ENCODE results near the gene OST4. TPM values are rescaled to one million over a fixed set of nuclear protein-coding genes. Genes with fewer than 3 reads are reported as not detected.

Gene OST4
- total and polyA plus RNA-seq, 9 donors, result 201 to 588 (median 279) TPM

DNA sequence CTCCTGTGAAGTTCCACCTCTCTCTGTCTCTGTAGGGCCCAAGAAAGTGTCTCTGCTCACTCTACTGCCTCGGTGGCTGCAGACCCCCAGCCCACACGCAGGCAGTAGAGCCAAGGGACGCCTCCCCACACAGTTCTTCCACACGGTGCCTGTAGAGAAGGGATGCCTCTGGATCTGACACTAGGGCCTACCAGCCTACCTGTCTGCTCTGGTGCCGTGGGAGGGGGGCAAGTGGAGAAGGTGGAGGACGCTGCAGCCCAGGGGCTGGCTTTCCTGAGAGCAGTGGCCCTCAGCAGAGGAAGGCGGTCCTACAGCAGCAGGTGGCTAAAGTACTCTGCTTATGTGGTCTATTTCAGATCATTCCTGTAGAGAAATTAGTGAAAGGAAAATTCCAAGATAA lies 47.7 kb downstream of the OST4 start:
- intact Hi-C loops (cut with DNase I), result no loop called here
- Histone ChIP-seq H3K4me3 (no peak overlapping the region), H3K36me3 (no peaks in the 10 kb centered on the region), H3K27me3 (no peaks in the 10 kb centered on the region), H3K4me1 (ENCODE audit: insufficient read depth) (peaks cover 12% of the 10 kb centered on the region), H3K27ac (no peak overlapping the region), H3K9me3 (no peaks in the 10 kb centered on the region)
- WGBS, 3 donors, result 86 to 91% (median 88%) methylated on average over 7 of the region's 7 CpGs
- DNase-seq, result no peak
- TF ChIP-seq, protein P1, sequence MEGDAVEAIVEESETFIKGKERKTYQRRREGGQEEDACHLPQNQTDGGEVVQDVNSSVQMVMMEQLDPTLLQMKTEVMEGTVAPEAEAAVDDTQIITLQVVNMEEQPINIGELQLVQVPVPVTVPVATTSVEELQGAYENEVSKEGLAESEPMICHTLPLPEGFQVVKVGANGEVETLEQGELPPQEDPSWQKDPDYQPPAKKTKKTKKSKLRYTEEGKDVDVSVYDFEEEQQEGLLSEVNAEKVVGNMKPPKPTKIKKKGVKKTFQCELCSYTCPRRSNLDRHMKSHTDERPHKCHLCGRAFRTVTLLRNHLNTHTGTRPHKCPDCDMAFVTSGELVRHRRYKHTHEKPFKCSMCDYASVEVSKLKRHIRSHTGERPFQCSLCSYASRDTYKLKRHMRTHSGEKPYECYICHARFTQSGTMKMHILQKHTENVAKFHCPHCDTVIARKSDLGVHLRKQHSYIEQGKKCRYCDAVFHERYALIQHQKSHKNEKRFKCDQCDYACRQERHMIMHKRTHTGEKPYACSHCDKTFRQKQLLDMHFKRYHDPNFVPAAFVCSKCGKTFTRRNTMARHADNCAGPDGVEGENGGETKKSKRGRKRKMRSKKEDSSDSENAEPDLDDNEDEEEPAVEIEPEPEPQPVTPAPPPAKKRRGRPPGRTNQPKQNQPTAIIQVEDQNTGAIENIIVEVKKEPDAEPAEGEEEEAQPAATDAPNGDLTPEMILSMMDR (IDR thresholded peaks at IDR 0.05), result no peak
- TF ChIP-seq POLR2A (IDR thresholded peaks at IDR 0.05) (no peak), EP300 (IDR thresholded peaks at IDR 0.05) (no peak)

DNA sequence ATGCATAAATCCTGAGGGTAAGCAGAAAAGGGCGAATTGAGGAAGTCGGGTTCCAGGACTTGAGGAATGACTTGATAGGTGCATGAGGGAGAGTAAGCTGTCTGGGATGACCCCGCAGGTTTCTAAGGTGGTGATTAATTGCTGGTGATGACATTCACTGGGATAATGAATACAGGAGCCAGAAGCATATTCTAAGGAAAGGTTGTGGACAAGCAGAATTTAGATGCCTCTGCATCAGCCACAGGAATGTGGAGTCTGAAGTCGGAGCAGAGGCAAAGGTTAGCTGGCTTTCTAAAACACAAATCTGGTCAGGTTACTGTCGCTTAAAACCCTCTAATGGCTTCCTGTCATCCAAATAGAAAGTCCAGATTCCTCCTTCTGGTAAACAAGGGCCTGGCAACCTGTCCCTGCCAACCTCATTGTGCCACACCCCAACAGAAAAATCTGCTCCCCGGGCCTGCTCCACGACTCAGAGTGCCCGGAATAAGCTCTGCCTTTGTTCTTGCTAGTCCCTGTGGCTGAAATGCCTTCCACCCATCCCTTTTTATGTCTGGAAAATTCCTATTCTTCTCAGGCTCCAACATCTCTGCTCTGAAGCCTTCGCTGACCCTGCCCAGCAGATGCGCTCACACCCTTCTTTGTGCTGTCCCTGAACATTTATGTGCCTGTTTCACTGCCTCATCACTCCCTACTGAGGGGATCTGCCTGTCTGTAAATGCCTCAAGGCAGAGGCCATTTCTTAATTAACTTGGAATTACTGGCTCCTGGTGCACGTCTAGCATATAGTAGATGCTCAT lies 50.0 kb downstream of the OST4 start:
- intact Hi-C loops (cut with DNase I), result no loop called here
- Histone ChIP-seq H3K9me3 (no peaks in the 10 kb centered on the region), H3K4me3 (no peak overlapping the region), H3K4me1 (ENCODE audit: insufficient read depth) (peaks cover 12% of the 10 kb centered on the region), H3K36me3 (no peaks in the 10 kb centered on the region), H3K27me3 (no peaks in the 10 kb centered on the region), H3K27ac (peak overlapping the region; percentile 56 to 74)
- TF ChIP-seq, protein P1 (IDR thresholded peaks at IDR 0.05), result no peak
- no peak for TF ChIP-seq EP300 (IDR thresholded peaks at IDR 0.05)
- no peak for TF ChIP-seq POLR2A (IDR thresholded peaks at IDR 0.05)
- DNase-seq, result no peak
- 75 to 80% (median 78%) methylated on average over 11 of the region's 11 CpGs for WGBS, 3 donors

Other genes starting within 250 kb of the OST4 start
- under 1 TPM in 4 of 7 donors, not detected in 3; 0.11 to 0.78 (median 0.26) TPM for gene DPYSL5, start 223.5 kb downstream of the OST4 start, total RNA-seq
- gene DPYSL5, start 223.5 kb downstream of the OST4 start, polyA plus RNA-seq, result under 1 TPM; 0.05 to 0.16 TPM
- gene MAPRE3, start 101.0 kb downstream of the OST4 start, total RNA-seq, result 10 to 100 TPM; 23.8 to 51.8 (median 34.0) TPM
- gene MAPRE3, start 101.0 kb downstream of the OST4 start, polyA plus RNA-seq, result 10 to 100 TPM; 34.3 to 45.4 TPM
- 100 to 1,000 TPM in 1 of 7 donors, 10 to 100 TPM in 6; 26.5 to 101 (median 73.9) TPM for gene TMEM214, start 38.7 kb downstream of the OST4 start, total RNA-seq
- 10 to 100 TPM; 41.7 to 66.2 TPM for gene TMEM214, start 38.7 kb downstream of the OST4 start, polyA plus RNA-seq
- 10 to 100 TPM; 11.7 to 26.9 (median 23.9) TPM for gene AGBL5, start 20.0 kb downstream of the OST4 start, total RNA-seq
- gene AGBL5, start 20.0 kb downstream of the OST4 start, polyA plus RNA-seq, result 10 to 100 TPM; 17.6 to 24.8 TPM
- gene EMILIN1, start 7.0 kb upstream of the OST4 start, total RNA-seq, result 100 to 1,000 TPM; 121 to 321 (median 264) TPM
- 100 to 1,000 TPM in 1 of 2 donors, 1 to 10 TPM in 1; 8.6 to 177 TPM for gene EMILIN1, start 7.0 kb upstream of the OST4 start, polyA plus RNA-seq
- gene KHK, start 15.1 kb upstream of the OST4 start, total RNA-seq, result 10 to 100 TPM in 1 of 7 donors, 1 to 10 TPM in 6; 1.3 to 10.7 (median 8.0) TPM
- 1 to 10 TPM; 2.7 to 3.9 TPM for gene KHK, start 15.1 kb upstream of the OST4 start, polyA plus RNA-seq
- gene CGREF1, start 47.5 kb upstream of the OST4 start, total RNA-seq, result 10 to 100 TPM in 5 of 7 donors, 1 to 10 TPM in 2; 7.9 to 23.9 (median 17.6) TPM
- 1 to 10 TPM; 7.9 to 9.5 TPM for gene CGREF1, start 47.5 kb upstream of the OST4 start, polyA plus RNA-seq
- gene ABHD1, start 52.2 kb upstream of the OST4 start, total RNA-seq, result 1 to 10 TPM in 5 of 7 donors, not detected in 2; 1.1 to 2.4 (median 1.5) TPM
- 1 to 10 TPM in 1 of 2 donors, under 1 TPM in 1; 0.86 to 1.6 TPM for gene ABHD1, start 52.2 kb upstream of the OST4 start, polyA plus RNA-seq
- 100 to 1,000 TPM in 1 of 7 donors, 10 to 100 TPM in 6; 42.7 to 113 (median 70.8) TPM for gene PREB, start 63.0 kb upstream of the OST4 start, total RNA-seq
- gene PREB, start 63.0 kb upstream of the OST4 start, polyA plus RNA-seq, result 10 to 100 TPM; 43.5 to 62.3 TPM
- not detected for gene PRR30, start 67.8 kb upstream of the OST4 start, total RNA-seq
- not detected for gene PRR30, start 67.8 kb upstream of the OST4 start, polyA plus RNA-seq
- gene TCF23, start 77.3 kb upstream of the OST4 start, total RNA-seq, result 10 to 100 TPM in 5 of 7 donors, 1 to 10 TPM in 2; 8.4 to 72.2 (median 41.7) TPM
- gene TCF23, start 77.3 kb upstream of the OST4 start, polyA plus RNA-seq, result 10 to 100 TPM; 31.7 to 56.1 TPM
- gene ATRAID, start 140.4 kb upstream of the OST4 start, total RNA-seq, result 100 to 1,000 TPM; 123 to 198 (median 135) TPM
- 100 to 1,000 TPM; 199 to 318 TPM for gene ATRAID, start 140.4 kb upstream of the OST4 start, polyA plus RNA-seq
- gene SLC5A6, start 140.6 kb upstream of the OST4 start, total RNA-seq, result 10 to 100 TPM; 14.2 to 37.9 (median 21.4) TPM
- 10 to 100 TPM; 11.2 to 13.9 TPM for gene SLC5A6, start 140.6 kb upstream of the OST4 start, polyA plus RNA-seq
- 10 to 100 TPM; 15.3 to 53.9 (median 36.3) TPM for gene CAD, start 145.7 kb upstream of the OST4 start, total RNA-seq
- gene CAD, start 145.7 kb upstream of the OST4 start, polyA plus RNA-seq, result 10 to 100 TPM; 11.9 to 16.2 TPM
- 1 to 10 TPM in 1 of 7 donors, under 1 TPM in 3, not detected in 3; 0.23 to 1.1 (median 0.45) TPM for gene SLC30A3, start 191.4 kb upstream of the OST4 start, total RNA-seq
- gene SLC30A3, start 191.4 kb upstream of the OST4 start, polyA plus RNA-seq, result under 1 TPM; 0.27 to 0.38 TPM
- gene DNAJC5G, start 203.8 kb upstream of the OST4 start, total RNA-seq, result under 1 TPM in 1 of 7 donors, not detected in 6; 0.56 TPM
- under 1 TPM; 0.16 to 0.83 TPM for gene DNAJC5G, start 203.8 kb upstream of the OST4 start, polyA plus RNA-seq
- gene TRIM54, start 210.8 kb upstream of the OST4 start, total RNA-seq, result under 1 TPM in 4 of 7 donors, not detected in 3; 0.12 to 0.72 (median 0.49) TPM
- gene TRIM54, start 210.8 kb upstream of the OST4 start, polyA plus RNA-seq, result under 1 TPM; 0.20 to 0.21 TPM
- 1 to 10 TPM; 1.4 to 5.6 (median 1.6) TPM for gene UCN, start 236.8 kb upstream of the OST4 start, total RNA-seq
- 1 to 10 TPM in 1 of 2 donors, not detected in 1; 1.5 TPM for gene UCN, start 236.8 kb upstream of the OST4 start, polyA plus RNA-seq